Neural progenitor cell (in vitro differentiated cells): ENCODE measurements around the gene CAMK1D. TPM values are rescaled to one million over a fixed set of nuclear protein-coding genes. Genes with fewer than 3 reads are reported as not detected.
"Not testable (repeated sequence)": the region's sequence is repeated elsewhere in the genome, so short reads cannot be mapped to it uniquely, and the experiment has no call there.

Experiments used
- DNase-seq: peaks from one replicate; pipeline ENCODE4 v3.0.0-alpha.2; 2016; ENCODE audit warnings: low spot score
- H2AFZ ChIP-seq: fragments of 200-600 bp; sonication (generic); replicated peaks from 2 replicates; pipeline ENCODE4 v1.6.1; 2016; ENCODE audit warnings: antibody characterized with exemption
- H3F3A ChIP-seq: fragments of 200-600 bp; sonication (generic); 2 replicates; pipeline ENCODE4 v1.6.1; 2016; ENCODE audit warnings: antibody characterized with exemption, low read depth
- H3K27ac ChIP-seq: fragments of 200-600 bp; sonication (generic); 2 replicates; pipeline ENCODE4 v1.5.1; 2016; ENCODE audit warnings: mild to moderate bottlenecking
- H3K27me3 ChIP-seq: fragments of 200-600 bp; sonication (generic); 2 replicates; pipeline ENCODE4 v1.6.1; 2016; ENCODE audit warnings: mild to moderate bottlenecking, moderate library complexity
- H3K36me3 ChIP-seq: fragments of 200-600 bp; sonication (generic); 2 replicates; pipeline ENCODE4 v1.5.1; 2016
- H3K4me1 ChIP-seq: fragments of 200-600 bp; sonication (generic); 2 replicates; pipeline ENCODE4 v1.6.1; 2016; ENCODE audit warnings: mixed run types
- H3K4me2 ChIP-seq: fragments of 200-600 bp; sonication (generic); 2 replicates; pipeline ENCODE4 v1.6.1; 2016
- H3K4me3 ChIP-seq: fragments of 200-600 bp; sonication (generic); 2 replicates; pipeline ENCODE4 v1.5.1; 2016
- H3K79me2 ChIP-seq: fragments of 200-600 bp; sonication (generic); 2 replicates; pipeline ENCODE4 v1.6.1; 2016; ENCODE audit warnings: low read depth
- H3K9ac ChIP-seq: fragments of 200-600 bp; sonication (generic); 2 replicates; pipeline ENCODE4 v1.6.1; 2016
- H3K9me3 ChIP-seq: fragments of 200-600 bp; sonication (generic); 2 replicates; pipeline ENCODE4 v1.5.1; 2016; ENCODE audit warnings: low read depth
- H4K20me1 ChIP-seq: fragments of 200-600 bp; sonication (generic); 2 replicates; pipeline ENCODE4 v1.6.1; 2016; ENCODE audit warnings: low read depth
- H3K27ac Mint-ChIP-seq: 3 replicates; pipeline ENCODE4 v1.8.0; 2021; ENCODE audit warnings: mixed read lengths
- H3K27me3 Mint-ChIP-seq: 2 replicates; pipeline ENCODE4 v1.8.0; 2022; ENCODE audit warnings: low read depth, mild to moderate bottlenecking, inconsistent platforms, moderate library complexity, mixed read lengths; ENCODE audit not compliant: insufficient read depth
- H3K36me3 Mint-ChIP-seq: 3 replicates; pipeline ENCODE4 v1.8.0; 2021; ENCODE audit warnings: mixed read lengths
- H3K4me1 Mint-ChIP-seq: 3 replicates; pipeline ENCODE4 v1.8.0; 2021; ENCODE audit warnings: mixed read lengths
- H3K4me3 Mint-ChIP-seq: 3 replicates; pipeline ENCODE4 v1.8.0; 2021; ENCODE audit warnings: mild to moderate bottlenecking, moderate library complexity, mixed read lengths
- H3K9me3 Mint-ChIP-seq: 3 replicates; pipeline ENCODE4 v1.8.0; 2020; ENCODE audit warnings: mixed read lengths
- CTCF ChIP-seq: fragments of 200-600 bp; sonication (generic); IDR thresholded peaks from 2 replicates; pipeline ENCODE4 v1.5.1; 2017; ENCODE audit warnings: antibody characterized with exemption, mild to moderate bottlenecking
- EZH2 ChIP-seq: fragments of 200-600 bp; sonication (generic); IDR thresholded peaks from 2 replicates; pipeline ENCODE4 v1.6.1; 2017; ENCODE audit warnings: antibody characterized with exemption, mild to moderate bottlenecking, moderate library complexity
- EZH2phosphoT487 ChIP-seq: fragments of 200-600 bp; sonication (generic); IDR thresholded peaks from 2 replicates; pipeline ENCODE4 v1.6.1; 2017; ENCODE audit warnings: antibody characterized with exemption
- total RNA-seq: library from RNA; depleted of rRNA; stranded (reverse); fragments of >200 nt; gene quantifications from 2 replicates; pipeline ENCODE4 v1.2.3, GENCODE V29; 2015; ENCODE audit warnings: low replicate concordance

Gene CAMK1D
- 7.6 and 8.8 TPM in 2 replicates for total RNA-seq

DNA sequence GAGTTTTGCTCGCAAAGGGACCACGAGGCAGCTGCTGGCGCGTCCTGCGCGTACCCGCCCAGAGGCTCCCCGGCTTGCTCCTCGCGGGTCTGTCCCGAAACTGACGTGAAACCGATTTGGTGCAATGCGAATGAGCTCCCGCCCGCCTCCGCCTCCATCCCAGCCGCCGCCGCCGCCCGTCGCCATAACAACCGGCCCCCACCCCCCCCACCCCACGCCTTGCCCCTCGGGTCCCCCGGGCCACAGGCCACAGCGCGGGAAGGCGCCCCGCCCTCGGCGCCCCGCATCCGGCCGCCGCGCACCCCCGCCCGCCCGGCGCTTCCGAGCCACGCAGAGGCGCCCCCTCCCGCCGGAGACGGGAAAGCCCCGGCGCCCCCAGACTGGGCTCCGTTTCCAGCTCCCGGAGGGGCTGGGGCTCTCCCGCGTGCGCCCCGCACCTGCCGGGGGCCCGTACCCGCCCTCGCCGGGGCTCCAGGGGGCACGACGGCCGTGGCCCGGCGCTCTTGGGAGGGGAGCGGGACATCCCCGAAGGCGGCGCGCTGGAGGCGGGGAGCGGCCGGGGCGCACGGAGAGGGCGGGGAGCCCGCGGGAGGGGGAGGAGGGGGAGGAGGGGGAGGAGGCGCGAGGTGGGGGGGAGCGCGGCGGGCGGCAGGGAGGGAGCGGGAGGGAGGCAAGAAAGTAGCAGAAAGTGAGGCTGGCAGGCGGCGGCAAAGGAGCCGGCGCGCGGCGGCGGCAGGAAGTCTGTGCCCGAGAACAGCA is at the start of gene CAMK1D:
TSS of gene CAMK1D (plus strand) at position 678 of the 759 bp plus-strand sequence.
- Histone ChIP-seq H3K9me3 (no peaks in the 10 kb centered on the region), H3K4me3 (peak within 1 kb of the TSS; percentile 95), H3K27me3 (peaks cover 44% of the 10 kb centered on the region), H3K4me2 (peak within 1 kb of the TSS; percentile 100), H4K20me1 (peaks cover 12% of the 10 kb centered on the region), H3K36me3 (no peaks in the 10 kb centered on the region), H3F3A (peaks cover 24% of the 10 kb centered on the region), H3K4me1 (peaks cover 19% of the 10 kb centered on the region), H3K9ac (peak within 1 kb of the TSS; percentile 22), H3K79me2 (no peaks in the 10 kb centered on the region), H3K27ac (no peak within 1 kb of the TSS), H2AFZ (peak within 1 kb of the TSS; percentile 95)
- Mint-ChIP-seq H3K27ac (peak within 1 kb of the TSS; percentile 59), H3K9me3 (peaks cover 3% of the 10 kb centered on the region), H3K4me1 (peaks cover 26% of the 10 kb centered on the region), H3K36me3 (no peaks in the 10 kb centered on the region), H3K4me3 (peak within 1 kb of the TSS; percentile 98), H3K27me3 (peaks cover 12% of the 10 kb centered on the region)
- no peak for TF ChIP-seq EZH2
- TF ChIP-seq CTCF: peak; percentile 58
- peak; percentile 28 for TF ChIP-seq EZH2phosphoT487
- DNase-seq: peak; percentile 89

GRCh38 chr10:12301036-12301435 is 48.3 kb upstream of the CAMK1D start:
- not testable (repeated sequence) for H3K27ac Mint-ChIP-seq, DNase-seq, H3K79me2 ChIP-seq, H3K9me3 Mint-ChIP-seq, H3K9ac ChIP-seq, H3K4me1 ChIP-seq, H2AFZ ChIP-seq, H3K4me1 Mint-ChIP-seq, H3K27ac ChIP-seq, H3F3A ChIP-seq, H3K27me3 Mint-ChIP-seq, H3K36me3 ChIP-seq, H3K4me3 ChIP-seq, H3K36me3 Mint-ChIP-seq, H3K4me3 Mint-ChIP-seq, H3K4me2 ChIP-seq, H4K20me1 ChIP-seq, H3K27me3 ChIP-seq, H3K9me3 ChIP-seq

- Mint-ChIP-seq H3K36me3 (no peaks in the 10 kb centered on the region), H3K4me3 (no peak overlapping the region), H3K4me1 (no peaks in the 10 kb centered on the region), H3K27me3 (peaks cover 2% of the 10 kb centered on the region), H3K9me3 (no peaks in the 10 kb centered on the region), H3K27ac (no peak overlapping the region)
- Histone ChIP-seq H3K9ac (no peak overlapping the region), H3K79me2 (no peaks in the 10 kb centered on the region), H3K27ac (no peak overlapping the region), H3K4me3 (no peak overlapping the region), H3K9me3 (no peaks in the 10 kb centered on the region), H3K4me2 (no peak overlapping the region), H4K20me1 (no peaks in the 10 kb centered on the region), H3K36me3 (no peaks in the 10 kb centered on the region), H3K4me1 (no peaks in the 10 kb centered on the region), H2AFZ (no peak overlapping the region), H3K27me3 (no peaks in the 10 kb centered on the region), H3F3A (no peaks in the 10 kb centered on the region)
- TF ChIP-seq EZH2phosphoT487: no peak
- TF ChIP-seq CTCF: no peak
- TF ChIP-seq EZH2: no peak
- DNase-seq: no peak
These were observed 41.3 kb upstream of the CAMK1D start for GRCh38 chr10:12308057-12308456.

GRCh38 chr10:12308736-12309375 is 40.5 kb upstream of the CAMK1D start:
- no peak overlapping the region for H3K4me3 ChIP-seq
- Mint-ChIP-seq H3K4me3 (no peak overlapping the region), H3K27me3 (peaks cover 2% of the 10 kb centered on the region), H3K36me3 (no peaks in the 10 kb centered on the region), H3K9me3 (no peaks in the 10 kb centered on the region), H3K4me1 (no peaks in the 10 kb centered on the region), H3K27ac (no peak overlapping the region)
- H3K4me2 ChIP-seq: no peak overlapping the region
- no peaks in the 10 kb centered on the region for H3K4me1 ChIP-seq
- no peak overlapping the region for H2AFZ ChIP-seq
- DNase-seq: no peak
- H3K27ac ChIP-seq: no peak overlapping the region
- H3K79me2 ChIP-seq: no peaks in the 10 kb centered on the region
- H3K9me3 ChIP-seq: no peaks in the 10 kb centered on the region
- no peaks in the 10 kb centered on the region for H3K36me3 ChIP-seq
- no peaks in the 10 kb centered on the region for H4K20me1 ChIP-seq
- no peak overlapping the region for H3K9ac ChIP-seq
- H3F3A ChIP-seq: no peaks in the 10 kb centered on the region
- H3K27me3 ChIP-seq: no peaks in the 10 kb centered on the region
- TF ChIP-seq EZH2phosphoT487: no peak

- not testable (repeated sequence) for H3K9me3 ChIP-seq, H3K4me2 ChIP-seq, H3K4me1 Mint-ChIP-seq, H3K4me3 Mint-ChIP-seq, H3F3A ChIP-seq, H3K4me3 ChIP-seq, H3K36me3 ChIP-seq, H3K9ac ChIP-seq, H3K27me3 ChIP-seq, H4K20me1 ChIP-seq, H3K79me2 ChIP-seq, DNase-seq, H3K9me3 Mint-ChIP-seq, H3K36me3 Mint-ChIP-seq, H3K27ac Mint-ChIP-seq, H3K27ac ChIP-seq, H3K4me1 ChIP-seq, H2AFZ ChIP-seq, H3K27me3 Mint-ChIP-seq
These were observed 39.6 kb upstream of the CAMK1D start for GRCh38 chr10:12309783-12310182.
